KMS-11 (cell line): ENCODE results near the gene ZNF581.

ENCODE experiments used
- H2AFZ ChIP-seq: fragments of 200-600 bp; sonication (generic); 2 replicates; pipeline ENCODE4 v1.6.1; 2016; ENCODE audit warnings: antibody characterized with exemption, mixed run types, low read depth
- H3K27ac ChIP-seq: fragments of 200-600 bp; sonication (generic); 2 replicates; pipeline ENCODE4 v1.6.1; 2016; ENCODE audit warnings: mild to moderate bottlenecking, mixed run types
- H3K27me3 ChIP-seq: fragments of 200-600 bp; sonication (generic); 2 replicates; pipeline ENCODE4 v1.6.1; 2017; ENCODE audit warnings: mild to moderate bottlenecking, low read depth, mixed run types, moderate library complexity; ENCODE audit not compliant: insufficient read depth
- H3K36me3 ChIP-seq: fragments of 200-600 bp; sonication (generic); 2 replicates; pipeline ENCODE4 v1.6.1; 2017; ENCODE audit warnings: mild to moderate bottlenecking, mixed run types; ENCODE audit not compliant: insufficient read depth
- H3K4me1 ChIP-seq: fragments of 200-600 bp; sonication (generic); 2 replicates; pipeline ENCODE4 v1.6.1; 2016; ENCODE audit warnings: mild to moderate bottlenecking, low read depth, mixed run types; ENCODE audit not compliant: poor library complexity, severe bottlenecking
- H3K4me2 ChIP-seq: fragments of 200-600 bp; sonication (generic); 2 replicates; pipeline ENCODE4 v1.7.0; 2016; ENCODE audit warnings: mild to moderate bottlenecking, mixed run types
- H3K4me3 ChIP-seq: fragments of 200-600 bp; sonication (generic); IDR thresholded peaks from 2 replicates; pipeline ENCODE4 v1.6.1; 2017; ENCODE audit warnings: low read depth, low read length, mixed read lengths; ENCODE audit not compliant: insufficient read depth
- H3K79me2 ChIP-seq: fragments of 200-600 bp; sonication (generic); 2 replicates; pipeline ENCODE4 v1.6.1; 2016; ENCODE audit warnings: low read depth, mixed run types; ENCODE audit not compliant: insufficient read depth
- H3K9ac ChIP-seq: fragments of 200-600 bp; sonication (generic); 2 replicates; pipeline ENCODE4 v1.6.1; 2016; ENCODE audit warnings: mild to moderate bottlenecking, mixed run types
- H4K20me1 ChIP-seq: fragments of 200-600 bp; sonication (generic); 2 replicates; pipeline ENCODE4 v1.6.1; 2016; ENCODE audit warnings: mild to moderate bottlenecking, mixed run types; ENCODE audit not compliant: insufficient read depth
- TF ChIP-seq, protein P1 (sequence below): fragments of 200-600 bp; sonication (generic); conservative IDR thresholded peaks from 2 replicates; pipeline ENCODE4 v1.6.1; 2017; ENCODE audit warnings: low read depth, mild to moderate bottlenecking, antibody characterized with exemption, low read length, moderate library complexity, mixed read lengths

The ZNF581 gene

GRCh38 chr19:55638864-55639359 is 4.5 kb upstream of the ZNF581 start:
- Histone ChIP-seq H3K4me3 (no peak overlapping the region), H3K4me2 (no peak overlapping the region), H4K20me1 (no peaks in the 10 kb centered on the region), H3K27ac (no peak overlapping the region), H3K79me2 (peaks cover 39% of the 10 kb centered on the region), H3K27me3 (no peaks in the 10 kb centered on the region), H3K9ac (no peak overlapping the region), H3K36me3 (no peaks in the 10 kb centered on the region), H2AFZ (no peak overlapping the region), H3K4me1 (peaks cover 23% of the 10 kb centered on the region)
- TF ChIP-seq, protein P1, sequence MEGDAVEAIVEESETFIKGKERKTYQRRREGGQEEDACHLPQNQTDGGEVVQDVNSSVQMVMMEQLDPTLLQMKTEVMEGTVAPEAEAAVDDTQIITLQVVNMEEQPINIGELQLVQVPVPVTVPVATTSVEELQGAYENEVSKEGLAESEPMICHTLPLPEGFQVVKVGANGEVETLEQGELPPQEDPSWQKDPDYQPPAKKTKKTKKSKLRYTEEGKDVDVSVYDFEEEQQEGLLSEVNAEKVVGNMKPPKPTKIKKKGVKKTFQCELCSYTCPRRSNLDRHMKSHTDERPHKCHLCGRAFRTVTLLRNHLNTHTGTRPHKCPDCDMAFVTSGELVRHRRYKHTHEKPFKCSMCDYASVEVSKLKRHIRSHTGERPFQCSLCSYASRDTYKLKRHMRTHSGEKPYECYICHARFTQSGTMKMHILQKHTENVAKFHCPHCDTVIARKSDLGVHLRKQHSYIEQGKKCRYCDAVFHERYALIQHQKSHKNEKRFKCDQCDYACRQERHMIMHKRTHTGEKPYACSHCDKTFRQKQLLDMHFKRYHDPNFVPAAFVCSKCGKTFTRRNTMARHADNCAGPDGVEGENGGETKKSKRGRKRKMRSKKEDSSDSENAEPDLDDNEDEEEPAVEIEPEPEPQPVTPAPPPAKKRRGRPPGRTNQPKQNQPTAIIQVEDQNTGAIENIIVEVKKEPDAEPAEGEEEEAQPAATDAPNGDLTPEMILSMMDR: peak; percentile 56; the same call in 1 of the 2 replicates

GRCh38 chr19:55640043-55640576 is 3.3 kb upstream of the ZNF581 start:
- TF ChIP-seq, protein P1: no peak
- Histone ChIP-seq H3K27ac (no peak overlapping the region; the same call in 1 of the 2 replicates), H3K79me2 (peaks cover 47% of the 10 kb centered on the region), H3K9ac (no peak overlapping the region), H2AFZ (peak overlapping the region; percentile 34; the same call in 1 of the 2 replicates), H3K4me3 (no peak overlapping the region), H3K4me1 (peaks cover 27% of the 10 kb centered on the region), H4K20me1 (no peaks in the 10 kb centered on the region), H3K36me3 (no peaks in the 10 kb centered on the region), H3K4me2 (peak overlapping the region; percentile 22; the same call in 1 of the 2 replicates), H3K27me3 (no peaks in the 10 kb centered on the region)

- H2AFZ ChIP-seq: peak within 1 kb of the TSS; percentile 34
- no peaks in the 10 kb centered on the region for H3K36me3 ChIP-seq
- no peaks in the 10 kb centered on the region for H4K20me1 ChIP-seq
- TF ChIP-seq, protein P1: no peak
- H3K27me3 ChIP-seq: no peaks in the 10 kb centered on the region
- no peak within 1 kb of the TSS for H3K4me3 ChIP-seq
- peak within 1 kb of the TSS; percentile 81 for H3K27ac ChIP-seq
- peaks cover 25% of the 10 kb centered on the region for H3K4me1 ChIP-seq
- H3K4me2 ChIP-seq: peak within 1 kb of the TSS; percentile 99
- H3K79me2 ChIP-seq: peaks cover 47% of the 10 kb centered on the region
- H3K9ac ChIP-seq: peak within 1 kb of the TSS; percentile 87
Observed at GRCh38 chr19:55640577-55641425, 2.6 kb upstream of the ZNF581 start, which contains the start of gene ZNF580. Gene ZNF580, plus strand, starts transcription at chr19:55641002. Its CDS starts 1,507 bp downstream, at chr19:55642509.

- H2AFZ ChIP-seq: peak overlapping the region; percentile 34
- H3K27ac ChIP-seq: peak overlapping the region; percentile 81
- H3K9ac ChIP-seq: peak overlapping the region; percentile 87
- H4K20me1 ChIP-seq: no peaks in the 10 kb centered on the region
- H3K4me3 ChIP-seq: no peak overlapping the region
- no peaks in the 10 kb centered on the region for H3K27me3 ChIP-seq
- peaks cover 43% of the 10 kb centered on the region for H3K79me2 ChIP-seq
- H3K4me2 ChIP-seq: peak overlapping the region; percentile 99
- no peaks in the 10 kb centered on the region for H3K36me3 ChIP-seq
- peaks cover 22% of the 10 kb centered on the region for H3K4me1 ChIP-seq
- TF ChIP-seq, protein P1: no peak
Observed at GRCh38 chr19:55641426-55642152, 1.9 kb upstream of the ZNF581 start.
